ENCODE data around the gene DIAPH3. TPM values are rescaled to one million over a fixed set of nuclear protein-coding genes. Genes with fewer than 3 reads are reported as not detected.

The DIAPH3 gene
- polyA plus RNA-seq, 1 donor from 2014 or later: 0.37 TPM

- TF ChIP-seq REST (IDR thresholded peaks at IDR 0.05; ENCODE audit: borderline replicate concordance): no peak
- TF ChIP-seq CTCF (IDR thresholded peaks at IDR 0.05; ENCODE audit: poor library complexity, severe bottlenecking): no peak
- TF ChIP-seq MXI1 (conservative IDR thresholded peaks at IDR 0.05; ENCODE audit: poor library complexity, severe bottlenecking): no peak
- TF ChIP-seq SMC3 (conservative IDR thresholded peaks at IDR 0.05; ENCODE audit: poor library complexity): no peak
- TF ChIP-seq RAD21 (conservative IDR thresholded peaks at IDR 0.05): no peak
- TF ChIP-seq EP300 (conservative IDR thresholded peaks at IDR 0.05; ENCODE audit: poor library complexity, severe bottlenecking): no peak
- no peak for TF ChIP-seq POLR2AphosphoS5 (IDR thresholded peaks at IDR 0.05)
- no peak for TF ChIP-seq EZH2 (IDR thresholded peaks at IDR 0.05; ENCODE audit: borderline replicate concordance, insufficient read depth, low read length, poor library complexity, severe bottlenecking)
- no peak for TF ChIP-seq TAF1 (IDR thresholded peaks at IDR 0.05; ENCODE audit: low read depth)
- H2AFZ ChIP-seq (ENCODE audit: low read depth, low read length): no peak overlapping the region
- H3K9me3 ChIP-seq (ENCODE audit: low read length): no peaks in the 10 kb centered on the region
- H3K36me3 ChIP-seq (ENCODE audit: insufficient read depth, low read length): no peaks in the 10 kb centered on the region
- H3K27ac ChIP-seq (ENCODE audit: low read length): no peak overlapping the region
- no peaks in the 10 kb centered on the region for H3K27me3 ChIP-seq (ENCODE audit: insufficient read depth, low read depth, low read length)
- no peak overlapping the region for H3K9ac ChIP-seq (ENCODE audit: low read length)
- no peak overlapping the region for H3K4me3 ChIP-seq (ENCODE audit: low read length)
- no peaks in the 10 kb centered on the region for H3K79me2 ChIP-seq (replicated peaks; ENCODE audit: insufficient read depth, low read length)
- no peaks in the 10 kb centered on the region for H3F3A ChIP-seq (ENCODE audit: insufficient read depth, low read length, poor library complexity, severe bottlenecking)
- no peaks in the 10 kb centered on the region for H3K9me2 ChIP-seq (ENCODE audit: insufficient read depth, low read length)
- no peaks in the 10 kb centered on the region for H4K20me1 ChIP-seq (ENCODE audit: insufficient read depth)
- H3K4me2 ChIP-seq (ENCODE audit: low read length): no peak overlapping the region
Measured at GRCh38 chr13:59915252-59915651, 248.5 kb downstream of the DIAPH3 start.

GRCh38 chr13:59914556-59914955 is 249.2 kb downstream of the DIAPH3 start:
- H3K9me3 ChIP-seq (ENCODE audit: low read length): no peaks in the 10 kb centered on the region
- no peak overlapping the region for H3K4me2 ChIP-seq (ENCODE audit: low read length)
- TF ChIP-seq CTCF (IDR thresholded peaks at IDR 0.05; ENCODE audit: poor library complexity, severe bottlenecking) (no peak), EZH2 (IDR thresholded peaks at IDR 0.05; ENCODE audit: borderline replicate concordance, insufficient read depth, low read length, poor library complexity, severe bottlenecking) (no peak), POLR2AphosphoS5 (IDR thresholded peaks at IDR 0.05) (no peak), TAF1 (IDR thresholded peaks at IDR 0.05; ENCODE audit: low read depth) (no peak), RAD21 (conservative IDR thresholded peaks at IDR 0.05) (no peak), EP300 (conservative IDR thresholded peaks at IDR 0.05; ENCODE audit: poor library complexity, severe bottlenecking) (no peak), REST (IDR thresholded peaks at IDR 0.05; ENCODE audit: borderline replicate concordance) (no peak), SMC3 (conservative IDR thresholded peaks at IDR 0.05; ENCODE audit: poor library complexity) (no peak), MXI1 (conservative IDR thresholded peaks at IDR 0.05; ENCODE audit: poor library complexity, severe bottlenecking) (no peak)
- no peaks in the 10 kb centered on the region for H3K9me2 ChIP-seq (ENCODE audit: insufficient read depth, low read length)
- no peaks in the 10 kb centered on the region for H4K20me1 ChIP-seq (ENCODE audit: insufficient read depth)
- no peaks in the 10 kb centered on the region for H3K79me2 ChIP-seq (replicated peaks; ENCODE audit: insufficient read depth, low read length)
- H3F3A ChIP-seq (ENCODE audit: insufficient read depth, low read length, poor library complexity, severe bottlenecking): no peaks in the 10 kb centered on the region
- H3K9ac ChIP-seq (ENCODE audit: low read length): no peak overlapping the region
- H2AFZ ChIP-seq (ENCODE audit: low read depth, low read length): no peak overlapping the region
- no peaks in the 10 kb centered on the region for H3K36me3 ChIP-seq (ENCODE audit: insufficient read depth, low read length)
- no peaks in the 10 kb centered on the region for H3K27me3 ChIP-seq (ENCODE audit: insufficient read depth, low read depth, low read length)
- no peak overlapping the region for H3K27ac ChIP-seq (ENCODE audit: low read length)
- H3K4me3 ChIP-seq (ENCODE audit: low read length): no peak overlapping the region
